ENCODE measurements around the gene NUBP1.

DNA sequence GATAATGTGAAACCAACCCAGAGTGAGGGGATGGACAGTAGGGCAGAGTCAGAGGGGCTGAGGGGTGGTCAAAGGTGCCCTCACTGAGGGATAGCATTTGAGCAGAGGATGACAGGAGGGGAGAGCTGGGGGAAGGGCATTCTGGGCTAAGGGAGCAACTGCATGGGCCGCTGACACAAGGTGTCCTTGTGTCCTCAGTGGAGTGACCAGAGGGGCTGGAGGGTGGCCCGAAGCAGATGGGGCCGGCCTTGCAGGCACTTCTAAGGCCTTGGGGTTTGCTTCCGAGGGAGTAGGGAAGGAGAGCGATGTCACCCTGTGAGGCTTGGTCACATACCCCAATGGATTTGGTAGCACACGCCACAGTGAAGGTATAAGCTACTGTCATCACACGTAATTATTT is 10.0 kb downstream of the NUBP1 start:
- TF ChIP-seq, protein P1, sequence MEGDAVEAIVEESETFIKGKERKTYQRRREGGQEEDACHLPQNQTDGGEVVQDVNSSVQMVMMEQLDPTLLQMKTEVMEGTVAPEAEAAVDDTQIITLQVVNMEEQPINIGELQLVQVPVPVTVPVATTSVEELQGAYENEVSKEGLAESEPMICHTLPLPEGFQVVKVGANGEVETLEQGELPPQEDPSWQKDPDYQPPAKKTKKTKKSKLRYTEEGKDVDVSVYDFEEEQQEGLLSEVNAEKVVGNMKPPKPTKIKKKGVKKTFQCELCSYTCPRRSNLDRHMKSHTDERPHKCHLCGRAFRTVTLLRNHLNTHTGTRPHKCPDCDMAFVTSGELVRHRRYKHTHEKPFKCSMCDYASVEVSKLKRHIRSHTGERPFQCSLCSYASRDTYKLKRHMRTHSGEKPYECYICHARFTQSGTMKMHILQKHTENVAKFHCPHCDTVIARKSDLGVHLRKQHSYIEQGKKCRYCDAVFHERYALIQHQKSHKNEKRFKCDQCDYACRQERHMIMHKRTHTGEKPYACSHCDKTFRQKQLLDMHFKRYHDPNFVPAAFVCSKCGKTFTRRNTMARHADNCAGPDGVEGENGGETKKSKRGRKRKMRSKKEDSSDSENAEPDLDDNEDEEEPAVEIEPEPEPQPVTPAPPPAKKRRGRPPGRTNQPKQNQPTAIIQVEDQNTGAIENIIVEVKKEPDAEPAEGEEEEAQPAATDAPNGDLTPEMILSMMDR (optimal IDR thresholded peaks at IDR 0.05 in 1 of 3, IDR thresholded peaks at IDR 0.05 in 1 of 3, conservative IDR thresholded peaks at IDR 0.05 in 1 of 3; ENCODE audit: extremely low read depth in 1 of 3, insufficient read depth in 2 of 3, low read length in 3 of 3) = no peak
- TF ChIP-seq EZH2 (IDR thresholded peaks at IDR 0.05; ENCODE audit: low read length) = no peak
